HG02970 (cell line): Measurements from ENCODE around the gene FLYWCH1.

Experiments used
- ATAC-seq: cut with Tn5 transposase; IDR thresholded peaks from one replicate; pipeline ENCODE4 v1.9.1; 2021; ENCODE audit warnings: mild to moderate bottlenecking, moderate library complexity, moderate number of reproducible peaks; ENCODE audit not compliant: unreplicated experiment, low FRiP score

The FLYWCH1 gene

DNA sequence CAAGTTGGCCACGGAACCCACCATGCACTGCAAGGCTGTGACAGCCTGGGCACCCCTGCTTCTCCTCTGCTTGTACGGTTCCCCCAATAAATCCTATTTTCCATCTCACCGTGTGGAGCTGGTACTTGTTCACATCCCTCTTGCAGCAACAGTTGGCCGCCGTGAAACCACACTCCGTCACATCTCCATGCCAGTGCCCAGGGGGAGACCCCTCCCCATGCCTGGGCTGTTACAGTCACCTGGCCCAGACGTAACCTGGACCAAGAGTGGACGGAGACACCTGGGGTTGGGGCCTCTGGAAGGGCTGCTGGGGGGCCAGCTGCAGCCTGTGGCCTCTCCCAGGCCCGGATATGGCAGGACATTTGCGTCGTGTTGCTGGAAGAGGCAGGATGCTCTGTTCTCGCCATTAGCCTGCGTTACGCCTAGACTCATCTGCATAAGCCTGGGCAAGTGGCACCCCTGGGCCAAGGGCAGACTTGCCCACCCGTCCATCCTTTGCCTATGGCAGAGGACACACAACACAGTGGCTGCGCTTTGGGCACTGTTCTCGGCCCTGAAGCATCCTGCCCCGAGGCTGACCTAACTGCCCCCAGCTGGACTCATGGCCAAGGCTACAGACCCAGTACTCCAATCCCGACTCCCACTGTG lies 38.1 kb downstream of the FLYWCH1 start:
- no peak for ATAC-seq

DNA sequence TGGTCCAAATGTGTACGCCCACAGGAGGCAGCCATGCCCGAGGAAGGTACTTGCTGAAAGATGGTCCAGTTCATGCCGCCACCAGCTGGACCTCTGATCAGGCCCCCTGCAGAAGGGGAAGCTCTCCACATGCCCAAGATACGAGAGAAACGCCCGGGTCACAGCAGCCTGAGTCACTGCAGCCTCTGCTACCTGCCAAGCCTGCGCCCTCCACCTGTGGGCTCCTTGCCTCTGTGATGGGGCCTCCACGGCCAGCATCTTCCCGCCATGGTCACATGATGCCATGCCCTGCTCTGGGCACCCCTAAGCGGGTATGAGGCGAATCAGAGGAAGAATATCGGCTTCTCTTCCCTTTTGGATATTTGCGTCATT lies 38.6 kb downstream of the FLYWCH1 start:
- no peak for ATAC-seq

DNA sequence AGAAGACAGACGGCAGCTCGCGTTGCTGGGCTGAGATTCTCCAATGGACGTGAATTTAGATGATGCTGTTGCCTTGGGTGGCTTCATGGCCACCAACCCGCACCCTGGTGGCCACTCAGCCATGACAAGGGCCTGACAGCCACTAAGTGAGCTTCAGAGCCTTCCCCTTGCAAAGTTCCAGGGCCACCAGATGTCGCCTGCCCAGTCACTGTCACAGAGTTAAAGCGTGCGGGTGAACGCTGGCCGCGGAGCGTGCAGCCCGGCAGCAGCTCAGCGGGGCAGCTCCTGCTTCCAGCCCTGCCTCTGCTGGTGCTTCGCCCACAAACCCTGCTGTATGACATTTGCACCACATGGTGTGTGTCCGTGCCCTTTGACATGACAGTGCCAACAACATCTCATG lies 39.0 kb downstream of the FLYWCH1 start:
- no peak for ATAC-seq

DNA sequence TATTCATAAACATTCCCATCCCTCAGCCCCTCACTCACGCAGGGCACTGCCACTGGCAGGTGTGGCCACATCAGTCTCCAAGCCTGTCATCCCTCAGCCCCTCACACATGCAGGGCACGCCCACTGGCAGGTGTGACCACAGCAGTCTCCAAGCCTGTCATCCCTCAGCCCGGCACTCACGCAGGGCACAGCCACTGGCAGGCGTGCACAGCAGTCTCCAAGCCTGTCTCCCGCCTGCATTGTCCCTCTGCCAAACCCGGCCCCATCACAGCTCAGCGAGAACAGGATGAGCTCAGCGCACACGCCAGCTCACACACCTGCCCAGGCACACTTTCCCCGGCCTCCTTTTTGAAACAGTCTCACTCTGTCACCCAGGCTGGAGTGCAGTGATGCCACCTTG lies 40.9 kb downstream of the FLYWCH1 start:
- no peak for ATAC-seq

DNA sequence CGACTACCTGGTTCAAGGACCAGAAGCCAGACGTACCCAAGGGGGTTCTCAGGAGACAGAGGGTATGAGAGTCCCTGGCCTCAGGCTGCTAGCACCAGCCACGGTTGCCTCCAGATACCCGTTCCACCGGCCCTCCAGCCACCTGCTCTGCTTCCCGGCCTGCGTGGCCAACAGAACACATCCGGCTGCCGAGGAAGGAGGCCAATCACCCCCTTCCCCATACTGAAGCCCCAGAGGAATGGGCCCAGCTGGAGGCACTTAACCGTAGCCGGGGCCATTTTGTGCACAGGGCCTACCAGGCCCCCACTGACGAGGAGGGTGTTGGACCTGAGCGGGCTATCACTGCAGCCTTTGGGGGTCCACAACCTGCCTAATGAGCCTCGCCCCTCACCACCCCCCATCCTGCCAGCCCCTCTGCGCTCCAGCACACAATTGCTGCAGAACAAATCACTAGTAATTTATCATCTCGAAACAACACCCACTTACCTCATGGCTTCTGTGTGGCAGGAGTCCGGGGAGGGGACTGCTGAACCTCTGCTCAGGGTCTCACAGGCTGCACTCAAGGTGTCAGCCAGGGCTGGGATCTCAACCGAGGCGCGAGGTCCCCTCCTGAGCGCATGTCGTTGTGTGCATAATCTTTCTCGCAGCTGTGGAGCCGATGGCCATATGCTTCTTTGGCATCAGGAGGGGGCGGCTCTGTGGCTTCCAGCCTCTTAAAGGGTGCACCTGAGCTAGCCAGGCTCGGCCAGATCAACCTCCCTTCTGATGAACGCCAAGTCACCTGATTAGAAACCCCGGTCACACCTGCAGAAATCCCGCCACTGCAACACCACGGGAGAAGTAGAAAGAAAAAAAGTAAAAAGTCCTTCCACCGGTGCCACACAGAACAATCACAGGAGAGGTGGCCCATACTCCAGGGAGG lies 42.2 kb downstream of the FLYWCH1 start:
- ATAC-seq: no peak

DNA sequence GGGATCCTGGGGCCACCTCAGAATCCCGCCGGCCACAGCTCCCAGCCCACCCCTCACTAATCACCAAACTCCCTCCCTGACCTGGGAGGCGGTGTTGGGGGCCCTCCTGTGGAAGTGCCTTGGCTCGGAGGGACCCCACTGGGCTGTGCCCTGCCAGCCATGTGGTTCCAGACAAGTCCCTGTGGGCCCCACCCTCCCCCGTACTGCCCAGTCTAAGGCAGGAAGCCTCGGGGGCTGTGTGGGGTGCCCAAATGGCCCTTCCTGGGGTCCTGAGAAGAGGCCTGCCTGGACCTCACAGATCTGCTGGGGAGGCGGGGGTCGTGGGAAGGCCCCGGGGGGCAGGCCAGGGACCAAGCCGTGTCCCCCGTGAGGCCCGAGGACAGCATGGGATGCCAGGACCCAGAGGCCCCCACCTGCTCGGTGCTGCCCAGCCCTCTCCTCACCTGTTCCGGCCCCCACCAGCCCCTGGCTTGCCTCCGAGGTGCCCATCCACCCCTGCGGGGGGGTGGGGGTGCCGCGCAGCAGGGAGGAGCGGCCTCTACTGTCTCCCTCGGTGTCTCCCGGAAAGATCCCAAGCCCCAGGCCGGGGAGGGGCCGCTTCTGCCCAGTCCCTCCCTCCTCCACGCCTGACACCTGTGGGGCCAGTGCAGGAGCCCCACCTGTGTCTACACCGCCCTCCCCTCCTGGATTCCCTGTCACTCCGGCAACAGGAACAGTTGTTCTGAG lies 43.1 kb downstream of the FLYWCH1 start:
- ATAC-seq: no peak

DNA sequence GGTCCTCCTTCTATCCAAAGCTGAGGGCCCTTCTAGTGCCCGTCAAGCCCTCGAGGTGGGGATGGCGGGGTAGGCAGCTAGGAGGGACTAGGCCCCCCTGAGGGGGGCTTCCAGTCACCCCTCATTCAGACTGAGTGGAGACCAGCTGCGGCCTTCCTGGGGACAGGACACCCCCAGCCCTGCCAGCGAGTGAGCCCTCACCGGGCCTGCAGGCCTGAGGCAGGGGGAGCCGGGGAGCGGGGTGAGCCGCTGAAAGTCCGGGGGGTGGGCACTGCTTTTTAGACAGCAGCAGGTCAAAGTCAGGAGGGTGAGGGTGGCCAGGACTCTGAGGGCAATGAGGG lies 43.7 kb downstream of the FLYWCH1 start:
- ATAC-seq: no peak

DNA sequence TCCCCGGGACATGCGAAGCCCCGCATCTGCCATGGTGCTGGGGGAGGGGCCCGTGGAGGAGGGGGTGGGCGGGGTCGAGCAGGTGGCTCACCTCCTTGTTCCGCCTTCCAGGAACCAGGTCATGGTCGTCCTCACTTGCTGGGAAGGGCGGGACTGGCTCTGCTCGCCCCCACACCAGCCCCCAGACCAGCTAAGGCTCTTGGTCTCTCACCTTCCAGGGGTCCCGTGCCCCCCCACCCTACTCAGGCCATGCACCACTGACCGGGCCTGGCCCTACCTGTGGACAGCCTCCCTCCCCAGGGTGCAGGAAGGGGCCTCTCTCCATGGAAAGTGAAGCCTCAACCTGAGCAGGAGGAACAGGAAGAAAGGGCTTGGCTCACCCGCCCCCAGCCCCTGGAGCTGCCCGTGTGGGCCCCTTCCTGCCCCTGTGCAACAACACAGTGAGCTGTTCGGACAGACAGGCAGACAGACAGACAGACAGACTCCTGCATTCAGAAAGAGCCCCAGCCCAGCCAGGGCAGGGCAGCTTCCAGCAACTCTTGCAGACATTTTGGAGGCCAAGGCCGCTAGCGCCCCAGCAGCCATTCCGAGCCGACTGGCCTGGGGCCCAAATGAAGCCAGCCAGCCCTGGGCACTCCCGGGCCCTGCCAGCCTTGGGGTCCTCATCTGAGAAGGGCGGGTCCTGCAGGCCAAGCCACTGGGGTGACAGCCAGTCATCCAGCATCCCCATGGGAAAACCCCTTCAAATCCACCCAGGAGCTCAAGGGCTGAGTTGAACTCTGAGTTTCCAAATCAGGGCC lies 44.2 kb downstream of the FLYWCH1 start:
- no peak for ATAC-seq

DNA sequence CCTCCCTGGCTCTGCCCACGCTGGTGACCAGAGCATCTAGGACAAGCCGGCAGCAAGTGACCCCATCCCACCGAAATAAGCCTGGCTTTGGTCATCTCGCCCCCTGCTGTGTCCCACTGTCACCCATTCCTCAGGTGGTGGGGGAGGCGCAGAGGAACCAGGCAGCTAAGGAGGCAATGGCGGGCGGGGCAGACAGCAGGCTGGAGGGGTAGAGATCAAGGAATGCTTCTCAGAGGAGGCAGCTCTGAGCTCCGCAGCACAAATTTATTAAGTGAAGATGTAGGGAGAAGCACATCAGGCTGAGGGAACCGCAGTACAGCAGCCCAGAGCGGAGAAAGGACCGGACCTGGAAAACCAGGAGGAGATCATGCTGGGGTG lies 44.8 kb downstream of the FLYWCH1 start:
- no peak for ATAC-seq

DNA sequence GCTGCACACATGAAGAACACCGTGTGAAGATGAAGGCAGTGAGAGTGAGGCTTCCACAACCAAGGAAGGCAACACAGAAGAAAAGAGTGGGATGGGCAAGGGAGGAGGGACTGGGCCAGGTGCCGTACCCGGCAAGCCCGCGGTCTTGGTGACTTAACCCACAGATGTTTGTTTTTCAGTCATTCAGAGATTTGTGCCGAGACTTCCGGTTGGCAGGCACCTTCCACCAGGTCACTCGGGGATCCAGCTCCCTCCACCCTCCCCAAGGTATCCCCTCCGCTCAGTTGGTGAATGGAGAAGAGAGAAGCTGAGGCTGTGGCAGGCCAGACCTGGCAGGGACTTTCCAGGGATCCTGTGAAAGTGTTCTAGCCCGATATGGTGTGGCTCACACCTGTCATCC lies 47.5 kb downstream of the FLYWCH1 start:
- no peak for ATAC-seq

DNA sequence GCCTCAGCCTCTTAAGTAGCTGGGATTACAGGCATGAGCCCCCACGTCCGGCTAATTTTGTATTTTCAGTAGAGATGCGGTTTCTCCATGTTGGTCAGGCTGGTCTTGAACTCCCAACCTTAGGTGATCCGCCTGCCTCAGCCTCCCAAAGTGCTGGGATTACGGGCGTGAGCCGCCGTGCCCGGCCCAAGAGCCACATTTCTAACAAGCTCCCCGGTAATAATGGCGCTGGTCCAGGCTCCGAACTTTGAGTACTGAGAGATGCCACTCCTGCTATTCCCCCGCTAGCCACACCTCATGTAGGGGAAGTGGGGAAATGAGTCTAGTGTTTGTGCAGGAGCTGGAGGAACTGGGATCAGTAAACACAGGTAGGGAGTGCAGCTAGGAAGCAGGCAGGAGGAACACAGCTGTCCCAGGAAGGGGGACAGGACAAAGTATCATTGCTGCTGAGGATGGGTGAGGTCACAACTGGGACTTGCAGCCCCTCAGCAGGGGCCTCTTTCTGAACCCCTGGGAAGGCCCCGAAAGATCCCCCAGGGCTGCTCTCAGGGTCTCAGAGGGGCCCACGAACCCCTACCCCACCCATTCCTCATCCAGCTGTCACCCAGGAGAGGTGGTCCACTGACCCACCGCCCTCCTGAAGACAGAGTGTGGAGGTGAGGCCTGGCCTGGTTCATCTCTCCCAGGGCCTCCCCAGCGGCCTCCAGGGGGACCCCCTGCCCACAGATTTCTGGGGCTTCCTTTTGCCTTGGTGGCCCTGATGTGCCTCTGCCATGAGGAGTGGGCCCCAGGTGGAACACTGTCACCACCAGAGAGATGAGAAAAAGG lies 48.7 kb downstream of the FLYWCH1 start:
- ATAC-seq: no peak

DNA sequence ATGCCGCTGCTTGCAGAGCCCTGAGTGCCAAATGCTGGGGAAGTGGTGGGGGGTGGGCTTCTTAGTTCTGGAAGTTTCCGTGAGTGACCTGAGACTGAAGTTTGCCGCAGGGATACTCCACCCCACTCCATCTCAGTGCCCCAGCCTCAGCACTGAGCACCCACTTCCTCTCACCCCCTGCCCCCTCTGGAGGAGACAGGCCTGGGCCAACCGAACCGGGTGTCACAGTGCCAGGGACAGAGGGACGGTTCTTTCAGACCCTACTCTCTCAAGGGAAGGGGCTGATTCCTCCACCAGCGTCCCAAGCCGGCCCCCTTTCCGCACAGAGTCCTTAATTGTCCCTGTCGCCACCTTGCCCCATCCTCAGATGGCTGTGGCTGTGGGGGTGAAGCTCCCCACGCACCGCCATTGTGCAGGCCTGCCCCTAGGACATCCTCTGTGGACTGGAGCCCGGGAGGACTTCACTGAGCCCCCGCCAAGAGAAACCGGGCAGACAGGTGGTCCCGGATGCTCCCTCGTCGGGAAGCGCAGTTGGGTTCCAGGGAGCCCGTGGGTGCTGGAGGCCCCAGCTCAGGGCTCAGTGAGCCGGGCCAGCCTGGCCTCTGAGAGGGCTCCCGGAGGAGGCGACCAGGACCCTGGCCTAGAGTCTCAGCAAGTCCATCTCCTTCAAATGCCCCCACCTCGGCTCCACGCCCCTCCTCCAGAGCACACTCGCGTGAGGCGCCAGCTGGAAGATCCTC lies 50.8 kb downstream of the FLYWCH1 start:
- no peak for ATAC-seq

DNA sequence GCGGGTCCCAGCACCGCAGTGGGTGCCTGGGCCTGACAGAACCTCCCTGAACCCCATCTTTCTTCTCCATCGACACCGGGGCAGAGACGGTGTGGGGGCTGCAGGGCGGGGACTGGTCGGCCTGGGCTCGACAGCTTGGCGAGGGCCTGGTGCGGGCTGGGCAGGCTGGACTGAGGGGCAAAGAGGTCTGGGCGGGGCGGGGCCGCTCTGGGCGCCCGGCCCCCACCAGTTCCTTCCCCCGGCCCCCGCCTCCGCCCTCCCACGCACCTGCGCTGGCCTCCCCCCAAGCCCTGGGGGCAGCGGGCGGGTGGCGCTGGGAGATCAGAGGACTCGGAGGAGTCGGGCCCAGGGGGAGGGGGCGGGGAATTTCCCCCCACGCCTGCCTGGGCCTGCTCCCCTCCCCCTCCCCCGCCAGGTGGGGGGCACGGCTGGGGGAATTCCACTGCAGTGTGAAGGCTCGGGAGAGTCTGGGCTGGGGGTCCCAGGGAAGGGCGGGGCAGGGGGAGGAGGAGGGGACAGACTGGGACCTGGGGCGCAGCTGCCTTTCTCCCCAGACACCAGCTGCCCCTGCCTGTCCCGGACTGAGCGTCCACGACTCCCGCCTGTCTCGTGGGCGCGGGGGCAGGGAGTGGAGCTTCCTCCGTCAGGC lies 51.5 kb downstream of the FLYWCH1 start:
- ATAC-seq: no peak

DNA sequence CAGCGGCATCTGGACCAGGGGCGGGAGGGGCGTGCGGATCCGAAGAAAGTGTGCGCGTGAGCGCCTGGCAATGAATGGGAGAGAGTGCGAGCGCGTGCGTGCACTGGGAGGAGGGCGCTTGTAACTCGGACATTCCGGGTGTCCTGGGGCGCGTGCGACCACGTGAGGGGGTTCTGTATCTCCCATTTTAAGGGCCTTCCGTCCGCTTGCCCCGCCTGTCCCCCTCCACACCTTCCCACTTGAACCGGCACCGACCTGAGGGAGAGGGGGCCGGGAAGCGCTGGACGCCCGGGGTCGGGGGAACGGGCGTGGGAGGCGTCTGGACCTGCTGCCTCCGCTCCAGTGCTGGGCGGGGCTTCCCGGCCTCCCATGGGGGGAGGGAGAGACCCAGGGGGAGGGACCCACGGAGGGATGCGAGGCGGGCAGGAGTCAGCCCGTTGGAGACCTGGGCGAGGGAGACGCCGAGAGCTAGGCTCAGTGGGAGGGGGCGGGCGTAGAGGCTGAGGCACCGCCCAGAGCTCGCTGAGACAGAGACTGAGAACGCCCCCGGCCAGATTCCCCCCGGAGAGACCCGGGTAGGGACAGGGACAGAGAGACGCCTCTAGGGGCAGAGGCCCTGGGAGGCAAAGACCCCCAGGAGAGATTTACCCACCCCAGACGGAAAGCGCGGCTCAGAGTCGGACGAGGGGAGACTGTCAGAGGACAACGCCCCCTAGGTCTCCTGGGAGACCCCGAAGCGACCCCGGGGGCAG lies 52.2 kb downstream of the FLYWCH1 start, which contains the start of gene KREMEN2:
TSS of gene KREMEN2 (plus strand) at position 553 of the 752 bp plus-strand sequence. CDS start 246 bp downstream, outside the sequence.
- no peak for ATAC-seq

DNA sequence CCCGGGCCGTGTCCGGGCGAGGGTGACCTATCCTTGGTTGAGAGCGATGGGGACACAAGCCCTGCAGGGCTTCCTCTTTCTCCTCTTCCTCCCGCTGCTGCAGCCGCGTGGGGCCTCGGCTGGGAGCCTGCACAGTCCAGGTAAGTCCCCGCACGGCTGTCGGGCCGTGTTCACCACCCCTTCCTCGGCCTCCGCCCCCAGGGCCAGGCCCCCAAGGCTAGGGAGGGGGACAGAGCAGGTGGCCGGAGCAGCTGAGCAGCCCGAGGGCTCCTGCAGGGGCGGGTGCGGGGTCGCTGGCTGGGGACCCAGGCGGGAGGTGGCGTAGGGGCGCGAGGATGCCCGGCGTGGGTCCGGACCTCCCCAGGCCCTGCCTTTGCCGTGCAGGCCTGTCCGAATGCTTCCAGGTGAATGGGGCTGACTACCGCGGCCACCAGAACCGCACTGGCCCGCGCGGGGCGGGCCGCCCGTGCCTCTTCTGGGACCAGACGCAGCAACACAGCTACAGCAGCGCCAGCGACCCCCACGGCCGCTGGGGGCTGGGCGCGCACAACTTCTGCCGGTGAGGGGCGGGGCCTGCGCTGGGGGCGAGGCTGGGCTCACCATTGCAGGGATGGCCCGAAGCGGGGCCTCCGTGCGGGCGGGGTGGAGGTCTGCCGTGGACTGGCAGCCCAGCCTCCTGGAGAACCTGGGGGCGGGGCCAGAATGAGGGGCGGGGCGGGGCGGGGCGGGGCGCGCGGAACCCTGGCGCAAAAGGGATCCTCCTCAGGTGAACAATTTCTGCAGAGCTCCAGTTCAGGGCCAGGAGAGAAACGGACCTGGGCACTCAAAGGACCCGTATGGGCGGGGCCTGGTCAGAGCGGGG lies 53.0 kb downstream of the FLYWCH1 start:
- no peak for ATAC-seq

DNA sequence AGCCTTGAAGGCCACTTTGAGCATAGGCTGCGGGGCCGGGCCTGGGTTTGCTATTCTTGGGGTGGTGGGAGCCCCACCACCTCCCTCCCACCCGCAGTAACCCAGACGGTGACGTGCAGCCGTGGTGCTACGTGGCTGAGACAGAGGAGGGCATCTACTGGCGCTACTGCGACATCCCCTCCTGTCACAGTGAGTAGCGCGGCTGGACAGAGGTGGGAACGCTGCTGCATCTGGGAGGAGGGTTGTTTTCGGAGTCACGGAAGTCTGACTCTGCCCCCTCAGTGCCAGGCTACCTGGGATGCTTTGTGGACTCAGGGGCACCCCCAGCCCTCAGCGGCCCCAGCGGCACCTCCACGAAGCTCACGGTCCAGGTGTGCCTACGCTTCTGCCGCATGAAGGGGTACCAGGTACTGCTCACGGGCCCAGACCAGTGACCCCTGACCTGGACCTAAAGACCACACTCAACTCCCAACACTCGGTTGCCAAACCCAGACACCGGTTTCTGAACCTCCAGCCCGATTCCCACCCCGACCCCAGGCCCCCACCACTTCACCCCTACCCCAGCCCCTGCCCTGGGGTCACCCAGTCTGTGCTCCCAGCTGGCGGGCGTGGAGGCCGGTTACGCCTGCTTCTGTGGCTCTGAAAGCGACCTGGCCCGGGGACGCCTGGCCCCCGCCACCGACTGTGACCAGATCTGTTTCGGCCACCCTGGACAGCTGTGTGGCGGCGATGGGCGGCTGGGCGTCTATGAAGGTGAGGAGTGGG lies 54.5 kb downstream of the FLYWCH1 start:
- ATAC-seq: no peak
